WERI-Rb-1 (cell line): ENCODE data around the gene MASP1.

Source experiments
- DNase-seq: peaks from one replicate; pipeline ENCODE4 v3.0.0-alpha.2; 2020
- H3K27ac ChIP-seq: fragments of 250-450 bp; sonication (Bioruptor Pico); 2 replicates; pipeline ENCODE4 v1.5.1; 2020; ENCODE audit warnings: mild to moderate bottlenecking, moderate library complexity
- H3K27me3 ChIP-seq: fragments of 250-450 bp; sonication (Bioruptor Pico); 2 replicates; pipeline ENCODE4 v1.5.1; 2021; ENCODE audit warnings: mild to moderate bottlenecking, low read depth, moderate library complexity; ENCODE audit not compliant: insufficient read depth, severe bottlenecking
- H3K36me3 ChIP-seq: fragments of 250-450 bp; sonication (Bioruptor Pico); 2 replicates; pipeline ENCODE4 v1.5.1; 2020; ENCODE audit warnings: mild to moderate bottlenecking, moderate library complexity
- H3K4me3 ChIP-seq: 2 replicates; pipeline ENCODE4 v1.5.1; 2011; ENCODE audit warnings: low read depth, mild to moderate bottlenecking, control low read depth, low read length
- H3K9me3 ChIP-seq: fragments of 250-450 bp; sonication (Bioruptor Pico); 2 replicates; pipeline ENCODE4 v1.5.1; 2021; ENCODE audit warnings: mild to moderate bottlenecking, moderate library complexity; ENCODE audit not compliant: severe bottlenecking
- CTCF ChIP-seq: IDR thresholded peaks from 2 replicates; pipeline ENCODE4 v1.5.1; 2011; ENCODE audit warnings: low read depth, mild to moderate bottlenecking, control low read depth, inconsistent platforms, low read length

MASP1 gene

GRCh38 chr3:187276397-187277128, 15.0 kb downstream of the MASP1 start:
- Histone ChIP-seq H3K4me3 (no peak overlapping the region), H3K36me3 (no peaks in the 10 kb centered on the region), H3K9me3 (no peaks in the 10 kb centered on the region), H3K27me3 (peaks cover 8% of the 10 kb centered on the region), H3K27ac (no peak overlapping the region)
- TF ChIP-seq CTCF: no peak
- DNase-seq: no peak

- H3K27me3 ChIP-seq: peaks cover 4% of the 10 kb centered on the region
- no peak overlapping the region for H3K27ac ChIP-seq
- TF ChIP-seq CTCF: no peak
- H3K4me3 ChIP-seq: no peak overlapping the region
- H3K36me3 ChIP-seq: no peaks in the 10 kb centered on the region
- DNase-seq: peak; percentile 30
- no peaks in the 10 kb centered on the region for H3K9me3 ChIP-seq
Measured at GRCh38 chr3:187274977-187275338, 16.6 kb downstream of the MASP1 start.

- H3K27me3 ChIP-seq: peaks cover 3% of the 10 kb centered on the region
- H3K4me3 ChIP-seq: no peak overlapping the region
- no peak overlapping the region for H3K27ac ChIP-seq
- no peak for DNase-seq
- no peaks in the 10 kb centered on the region for H3K36me3 ChIP-seq
- no peaks in the 10 kb centered on the region for H3K9me3 ChIP-seq
- no peak for TF ChIP-seq CTCF
Measured at GRCh38 chr3:187274315-187274976, 17.1 kb downstream of the MASP1 start.

GRCh38 chr3:187271582-187271981, 20.0 kb downstream of the MASP1 start:
- Histone ChIP-seq H3K4me3 (no peak overlapping the region), H3K27me3 (peaks cover 3% of the 10 kb centered on the region), H3K27ac (no peak overlapping the region), H3K36me3 (no peaks in the 10 kb centered on the region), H3K9me3 (no peaks in the 10 kb centered on the region)
- no peak for DNase-seq
- TF ChIP-seq CTCF: no peak

GRCh38 chr3:187269486-187269885, 22.1 kb downstream of the MASP1 start:
- H3K4me3 ChIP-seq: no peak overlapping the region
- no peaks in the 10 kb centered on the region for H3K9me3 ChIP-seq
- H3K27me3 ChIP-seq: peaks cover 3% of the 10 kb centered on the region
- no peak for TF ChIP-seq CTCF
- H3K27ac ChIP-seq: no peak overlapping the region
- DNase-seq: no peak
- H3K36me3 ChIP-seq: no peaks in the 10 kb centered on the region
